HepG2 (cell line): ENCODE measurements around the gene CSNK1G1. TPM values are rescaled to one million over a fixed set of nuclear protein-coding genes. Genes with fewer than 3 reads are reported as not detected.

Source experiments
- ATAC-seq: fragments of 200-7000 bp; cut with Tn5 transposase; 3 replicates; pipeline ENCODE4 v1.9.1; 2020; ENCODE audit warnings: mild to moderate bottlenecking, moderate library complexity
- BruUV-seq: library from RNA; stranded (reverse); fragments of 400-500 nt; replicated peaks from 2 replicates; lab custom pipeline; 2021; lab: Mats Ljungman, UMichigan
- CTCF ChIA-PET: fragments of 300-600 bp; formaldehyde crosslinking; extraction: SDS; loops from one replicate; lab custom pipeline; 2021; ENCODE audit warnings: low total read pairs, inconsistent platforms, low intra/inter-chr PET ratio; lab: Yijun Ruan, JAX
- POLR2A ChIA-PET: fragments of 350-600 bp; sonication (Branson Sonifier 250); formaldehyde crosslinking; loops from one replicate; lab custom pipeline; 2020; ENCODE audit warnings: antibody characterized with exemption, inconsistent platforms; lab: Yijun Ruan, JAX
- DNase-seq: peaks from one replicate; pipeline ENCODE4 v3.0.0-alpha.2; 2015; ENCODE audit warnings: low spot score
- FAIRE-seq: peaks from 3 replicates; lab custom pipeline; 2011; peaks lifted over from hg19 to GRCh38; lab: Jason Lieb, UNC
- H2AFZ ChIP-seq: one replicate; pipeline ENCODE4 v1.6.1; 2011; ENCODE audit warnings: low read length, inconsistent platforms
- H3K27ac ChIP-seq: fragments of 300-600 bp; 3 replicates; pipeline ENCODE4 v1.8.0; 2011; ENCODE audit warnings: mixed run types, mild to moderate bottlenecking, mixed read lengths, low read length, inconsistent platforms; ENCODE audit not compliant: insufficient read depth; ENCODE audit errors: extremely low read length
- H3K27me3 ChIP-seq, 2 experiments: fragments of 200-600 bp in 1 of 2; 2 replicates in 1 of 2; 3 replicates in 1 of 2; pipeline versions ENCODE4 v1.6.0 to v1.8.0; 2011; ENCODE audit warnings: low read length in 2 of 2, mild to moderate bottlenecking in 2 of 2, moderate library complexity in 2 of 2, inconsistent platforms in 1 of 2; ENCODE audit not compliant: insufficient read depth in 2 of 2, control insufficient read depth in 1 of 2
- H3K36me3 ChIP-seq, 2 experiments: fragments of 200-600 bp in 1 of 2; replicated peaks in 1 of 2; 2 replicates in 1 of 2; 3 replicates in 1 of 2; pipeline versions ENCODE4 v1.5.1 to v1.8.0; 2011; ENCODE audit warnings: low read length in 2 of 2, inconsistent platforms in 1 of 2; ENCODE audit not compliant: insufficient read depth in 2 of 2, control insufficient read depth in 1 of 2
- H3K4me1 ChIP-seq: 2 replicates; pipeline ENCODE4 v1.5.1; 2012; ENCODE audit warnings: low read length, inconsistent platforms; ENCODE audit not compliant: insufficient read depth
- H3K4me2 ChIP-seq: 2 replicates; pipeline ENCODE4 v1.6.0; 2011; ENCODE audit warnings: low read depth, low read length, inconsistent platforms
- H3K4me3 ChIP-seq, 3 experiments: fragments of 200-600 bp in 1 of 3; sonication (generic), shearing (Covaris generic) in 1 of 3; replicated peaks in 1 of 3; 2 replicates each; pipeline ENCODE4 v1.5.1; 2011 to 2016; ENCODE audit warnings: low read length in 3 of 3, inconsistent platforms in 2 of 3, low read depth in 2 of 3, mild to moderate bottlenecking in 2 of 3, control low read depth in 1 of 3, mixed read lengths in 1 of 3; ENCODE audit not compliant: insufficient read depth in 1 of 3
- H3K79me2 ChIP-seq: one replicate; pipeline ENCODE4 v1.6.1; 2011; ENCODE audit warnings: low read length, inconsistent platforms; ENCODE audit not compliant: insufficient read depth
- H3K9ac ChIP-seq: 2 replicates; pipeline ENCODE4 v1.6.0; 2011; ENCODE audit warnings: mild to moderate bottlenecking, low read depth, low read length, inconsistent platforms; ENCODE audit not compliant: insufficient read depth
- H3K9me3 ChIP-seq: 2 replicates; pipeline ENCODE4 v1.5.1; 2012; ENCODE audit warnings: mild to moderate bottlenecking, low read length
- H4K20me1 ChIP-seq: 2 replicates; pipeline ENCODE4 v1.6.0; 2011; ENCODE audit warnings: inconsistent platforms, mild to moderate bottlenecking, low read length, moderate library complexity; ENCODE audit not compliant: insufficient read depth
- JUN ChIP-seq: sonication (generic); formaldehyde crosslinking; IDR thresholded peaks from 2 replicates; pipeline ENCODE4 v1.4.0; 2020; ENCODE audit warnings: mild to moderate bottlenecking, missing genetic modification reagents
- MAFF ChIP-seq: IDR thresholded peaks from 2 replicates; pipeline ENCODE4 v1.6.1; 2011; ENCODE audit warnings: low read depth, low read length, improper control_type of control experiment
- MAFK ChIP-seq, 2 experiments: IDR thresholded peaks in 1 of 2; conservative IDR thresholded peaks in 1 of 2; 2 replicates each; pipeline ENCODE4 v1.6.1; 2011; ENCODE audit warnings: improper control_type of control experiment in 2 of 2, low read length in 2 of 2
- PLRG1 ChIP-seq: fragments of 450-650 bp; conservative IDR thresholded peaks from 2 replicates; pipeline ENCODE4 v1.6.1; 2016
- RBM22 ChIP-seq: fragments of 200-400 bp; formaldehyde crosslinking; optimal IDR thresholded peaks from 2 replicates; pipeline ENCODE3; 2017; ENCODE audit warnings: mild to moderate bottlenecking, low read length, moderate library complexity
- SP4 ChIP-seq: sonication (generic); formaldehyde crosslinking; IDR thresholded peaks from 2 replicates; pipeline ENCODE4 v1.8.1; 2023; ENCODE audit warnings: mild to moderate bottlenecking, missing genetic modification reagents
- ZNF331 ChIP-seq: sonication (generic); formaldehyde crosslinking; IDR thresholded peaks from 2 replicates; pipeline ENCODE4 v1.4.0; 2020; ENCODE audit warnings: missing genetic modification reagents
- ZNF724P ChIP-seq: sonication (generic); formaldehyde crosslinking; IDR thresholded peaks from 2 replicates; pipeline ENCODE4 v1.8.0; 2022; ENCODE audit warnings: missing genetic modification reagents, borderline replicate concordance
- ZNF776 ChIP-seq: sonication (generic); formaldehyde crosslinking; IDR thresholded peaks from 2 replicates; pipeline ENCODE4 v1.4.0; 2020; ENCODE audit warnings: mild to moderate bottlenecking, missing genetic modification reagents
- WGBS: methylation state at CpG from one replicate; pipeline ENCODE4 v1.1.6; 2017; ENCODE audit warnings: low lambda C conversion rate; 5-methylcytosine and 5-hydroxymethylcytosine counted together
- in situ Hi-C: cut with HindIII; loops from 2 replicates; pipeline ENCODE4 v1.10.0; 2017; ENCODE audit warnings: low pct_unique_long_range_greater_than_20kb; ENCODE audit not compliant: extremely low pct_ligation_motif_present
- intact Hi-C: fragments of 100-400 bp; cut with micrococcal nuclease; formaldehyde crosslinking; loops from one replicate; pipeline ENCODE4 v1.10.0; 2022; ENCODE audit not compliant: unreplicated experiment
- polyA plus RNA-seq, 8 experiments: library from polyadenylated mRNA; depleted of rRNA in 3 of 8; stranded (reverse) in 7 of 8; unstranded in 1 of 8; fragments of >200 nt; fragmentation: Illumina TruSeq in 4 of 8; extraction: Trizol in 4 of 8; gene quantifications; 2 replicates each; pipeline versions ENCODE4 v1.2.1 to v1.2.3, GENCODE V29; 2011 to 2016; ENCODE audit warnings: low read depth in 4 of 8, missing spikeins in 1 of 8, mixed read lengths in 1 of 8; ENCODE audit not compliant: insufficient read depth in 1 of 8
- total RNA-seq, 5 experiments: library from RNA; depleted of rRNA; stranded (reverse); fragments of >200 nt; fragmentation: Illumina TruSeq; extraction: Trizol; gene quantifications; 2 replicates each; pipeline ENCODE4 v1.2.3, GENCODE V29; 2016; ENCODE audit warnings: low read depth in 1 of 5
- TF ChIP-seq, protein P1 (sequence below): sonication (generic); formaldehyde crosslinking; IDR thresholded peaks from 2 replicates; pipeline ENCODE4 v1.5.1; 2020; ENCODE audit warnings: missing genetic modification reagents, mild to moderate bottlenecking, borderline replicate concordance
- TF ChIP-seq, protein P2 (sequence below): sonication (generic); formaldehyde crosslinking; IDR thresholded peaks from 2 replicates; pipeline ENCODE4 v1.5.1; 2020; ENCODE audit warnings: mild to moderate bottlenecking, missing genetic modification reagents
- TF ChIP-seq, protein P3 (sequence below): sonication (generic); formaldehyde crosslinking; IDR thresholded peaks from 2 replicates; pipeline ENCODE4 v1.8.0; 2022; ENCODE audit warnings: mild to moderate bottlenecking, missing genetic modification reagents, moderate library complexity

Gene CSNK1G1
- total and polyA plus RNA-seq, 2 of the 13 experiments (the other 11 are each of a cell fraction or from before 2014, with no cell fraction given): 8.5 to 12.6 TPM

DNA sequence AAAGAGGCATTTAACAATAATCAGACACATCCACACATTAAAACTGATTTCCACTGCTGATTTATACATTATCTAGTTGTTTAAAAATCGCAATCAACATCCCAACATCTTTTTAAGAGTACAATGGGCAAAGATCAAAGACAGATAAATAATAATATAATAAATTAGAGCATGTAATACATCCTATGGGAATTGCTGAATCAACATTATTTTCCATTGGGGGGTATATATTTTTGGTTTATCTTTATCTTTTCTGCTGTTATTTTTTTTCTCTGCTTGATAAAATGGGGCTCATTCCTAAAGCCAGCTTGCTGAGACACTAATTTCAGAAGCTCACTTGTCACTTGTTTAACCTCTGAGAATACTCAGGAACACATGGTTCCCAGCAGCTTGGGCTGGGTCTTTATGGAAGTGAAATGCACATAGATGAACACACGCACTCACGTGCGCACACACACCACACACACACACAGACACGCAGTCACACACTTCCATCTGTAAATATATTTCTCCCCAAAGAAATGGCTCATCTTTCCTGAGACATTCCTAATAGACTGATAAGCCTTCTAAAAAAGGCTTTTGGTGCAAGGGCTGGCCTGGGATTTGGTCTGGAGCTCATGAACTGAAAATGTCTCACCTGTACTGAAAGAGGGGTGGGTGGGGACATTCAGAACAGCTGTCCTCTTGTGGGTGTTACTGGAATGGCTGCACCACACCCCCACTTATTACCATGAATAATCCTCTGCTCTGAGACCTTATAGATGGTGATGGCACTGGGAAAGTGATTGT lies 189.7 kb downstream of the CSNK1G1 start:
- Histone ChIP-seq H3K4me1 (peaks cover 21% of the 10 kb centered on the region), H4K20me1 (no peaks in the 10 kb centered on the region), H3K79me2 (peaks cover 14% of the 10 kb centered on the region), H3K27me3 (no peaks in the 10 kb centered on the region; a peak in 1 of 5 replicates), H3K36me3 (peaks cover 3 to 10% of the 10 kb centered on the region in 2 experiments; a peak in 2 of 5 replicates), H3K4me2 (no peak overlapping the region), H2AFZ (no peak overlapping the region), H3K27ac (no peak overlapping the region), H3K9me3 (no peaks in the 10 kb centered on the region), H3K4me3 (no peak overlapping the region), H3K9ac (no peak overlapping the region)
- ChIA-PET CTCF (no interaction called here), POLR2A (no interaction called here)
- WGBS: 95% methylated on average over 5 of the region's 5 CpGs
- intact Hi-C loops: no loop called here
- BruUV-seq: no TSS peak
- DNase-seq (no peak), ATAC-seq (no peak), FAIRE-seq (no peak)
- TF ChIP-seq ZNF331 (CRISPR knock-in tag) (no peak), MAFK (conservative IDR thresholded peaks at IDR 0.05 in 1 of 2, IDR thresholded peaks at IDR 0.05 in 1 of 2; ENCODE audit: low read length in 2 of 2) (peak; percentile 88 to 96), RBM22 (peak; percentile 34), ZNF724P (CRISPR knock-in tag) (no peak), PLRG1 (no peak), SP4 (no peak), ZNF776 (no peak), JUN (no peak), MAFF (peak; percentile 87)
- TF ChIP-seq, protein P1, sequence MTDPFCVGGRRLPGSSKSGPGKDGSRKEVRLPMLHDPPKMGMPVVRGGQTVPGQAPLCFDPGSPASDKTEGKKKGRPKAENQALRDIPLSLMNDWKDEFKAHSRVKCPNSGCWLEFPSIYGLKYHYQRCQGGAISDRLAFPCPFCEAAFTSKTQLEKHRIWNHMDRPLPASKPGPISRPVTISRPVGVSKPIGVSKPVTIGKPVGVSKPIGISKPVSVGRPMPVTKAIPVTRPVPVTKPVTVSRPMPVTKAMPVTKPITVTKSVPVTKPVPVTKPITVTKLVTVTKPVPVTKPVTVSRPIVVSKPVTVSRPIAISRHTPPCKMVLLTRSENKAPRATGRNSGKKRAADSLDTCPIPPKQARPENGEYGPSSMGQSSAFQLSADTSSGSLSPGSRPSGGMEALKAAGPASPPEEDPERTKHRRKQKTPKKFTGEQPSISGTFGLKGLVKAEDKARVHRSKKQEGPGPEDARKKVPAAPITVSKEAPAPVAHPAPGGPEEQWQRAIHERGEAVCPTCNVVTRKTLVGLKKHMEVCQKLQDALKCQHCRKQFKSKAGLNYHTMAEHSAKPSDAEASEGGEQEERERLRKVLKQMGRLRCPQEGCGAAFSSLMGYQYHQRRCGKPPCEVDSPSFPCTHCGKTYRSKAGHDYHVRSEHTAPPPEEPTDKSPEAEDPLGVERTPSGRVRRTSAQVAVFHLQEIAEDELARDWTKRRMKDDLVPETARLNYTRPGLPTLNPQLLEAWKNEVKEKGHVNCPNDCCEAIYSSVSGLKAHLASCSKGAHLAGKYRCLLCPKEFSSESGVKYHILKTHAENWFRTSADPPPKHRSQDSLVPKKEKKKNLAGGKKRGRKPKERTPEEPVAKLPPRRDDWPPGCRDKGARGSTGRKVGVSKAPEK (CRISPR knock-in tag): no peak
- TF ChIP-seq, protein P2, sequence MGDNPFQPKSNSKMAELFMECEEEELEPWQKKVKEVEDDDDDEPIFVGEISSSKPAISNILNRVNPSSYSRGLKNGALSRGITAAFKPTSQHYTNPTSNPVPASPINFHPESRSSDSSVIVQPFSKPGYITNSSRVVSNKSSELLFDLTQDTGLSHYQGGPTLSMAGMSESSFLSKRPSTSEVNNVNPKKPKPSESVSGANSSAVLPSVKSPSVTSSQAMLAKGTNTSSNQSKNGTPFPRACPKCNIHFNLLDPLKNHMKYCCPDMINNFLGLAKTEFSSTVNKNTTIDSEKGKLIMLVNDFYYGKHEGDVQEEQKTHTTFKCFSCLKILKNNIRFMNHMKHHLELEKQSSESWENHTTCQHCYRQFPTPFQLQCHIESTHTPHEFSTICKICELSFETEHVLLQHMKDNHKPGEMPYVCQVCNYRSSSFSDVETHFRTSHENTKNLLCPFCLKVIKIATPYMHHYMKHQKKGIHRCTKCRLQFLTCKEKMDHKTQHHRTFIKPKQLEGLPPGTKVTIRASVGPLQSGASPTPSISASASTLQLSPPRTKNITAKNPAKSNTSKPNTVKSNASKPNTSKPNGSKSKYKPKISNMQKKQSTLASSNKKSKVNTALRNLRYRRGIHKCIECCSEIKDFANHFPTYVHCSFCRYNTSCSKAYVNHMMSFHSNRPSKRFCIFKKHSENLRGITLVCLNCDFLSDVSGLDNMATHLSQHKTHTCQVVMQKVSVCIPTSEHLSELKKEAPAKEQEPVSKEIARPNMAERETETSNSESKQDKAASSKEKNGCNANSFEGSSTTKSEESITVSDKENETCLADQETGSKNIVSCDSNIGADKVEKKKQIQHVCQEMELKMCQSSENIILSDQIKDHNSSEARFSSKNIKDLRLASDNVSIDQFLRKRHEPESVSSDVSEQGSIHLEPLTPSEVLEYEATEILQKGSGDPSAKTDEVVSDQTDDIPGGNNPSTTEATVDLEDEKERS (CRISPR knock-in tag): no peak
- TF ChIP-seq, protein P3, sequence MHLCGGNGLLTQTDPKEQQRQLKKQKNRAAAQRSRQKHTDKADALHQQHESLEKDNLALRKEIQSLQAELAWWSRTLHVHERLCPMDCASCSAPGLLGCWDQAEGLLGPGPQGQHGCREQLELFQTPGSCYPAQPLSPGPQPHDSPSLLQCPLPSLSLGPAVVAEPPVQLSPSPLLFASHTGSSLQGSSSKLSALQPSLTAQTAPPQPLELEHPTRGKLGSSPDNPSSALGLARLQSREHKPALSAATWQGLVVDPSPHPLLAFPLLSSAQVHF (CRISPR knock-in tag): no peak
- in situ Hi-C loops: no loop called here
